PFSK-1 (cell line): ENCODE results near the gene RAPGEF5.

Experiments used
- FOXP2 ChIP-seq: optimal IDR thresholded peaks from 2 replicates; pipeline ENCODE3; 2011; ENCODE audit warnings: borderline replicate concordance, control low read depth, inconsistent platforms; ENCODE audit not compliant: insufficient read depth; ENCODE audit errors: extremely low read length, extremely low read depth
- POLR2AphosphoS5 ChIP-seq: IDR thresholded peaks from 2 replicates; pipeline ENCODE4 v1.6.1; 2012; ENCODE audit warnings: low read depth, mild to moderate bottlenecking, control low read depth, low read length, moderate library complexity
- REST ChIP-seq, 2 experiments: IDR thresholded peaks; 2 replicates each; pipeline versions ENCODE4 v1.6.1 to v1.8.0; 2011 to 2012; ENCODE audit warnings: low read depth in 2 of 2, low read length in 2 of 2, control low read depth in 1 of 2, inconsistent platforms in 1 of 2, mild to moderate bottlenecking in 1 of 2, moderate library complexity in 1 of 2; ENCODE audit not compliant: insufficient read depth in 1 of 2
- SIN3A ChIP-seq: IDR thresholded peaks from 2 replicates; pipeline ENCODE4 v1.6.1; 2012; ENCODE audit warnings: mild to moderate bottlenecking, low read length, moderate library complexity, borderline replicate concordance; ENCODE audit not compliant: insufficient read depth
- TAF1 ChIP-seq: IDR thresholded peaks from 2 replicates; pipeline ENCODE4 v1.6.1; 2012; ENCODE audit warnings: low read length, control low read depth, borderline replicate concordance; ENCODE audit not compliant: insufficient read depth

RAPGEF5 gene

GRCh38 chr7:22143491-22143890 lies 213.5 kb downstream of the RAPGEF5 start:
- TF ChIP-seq SIN3A (no peak), FOXP2 (no peak), POLR2AphosphoS5 (no peak), TAF1 (no peak), REST (IDR thresholded peaks at IDR 0.05; ENCODE audit: insufficient read depth in 1 of 2, low read depth in 2 of 2, low read length in 2 of 2) (no peak)

GRCh38 chr7:22142572-22142971 lies 214.4 kb downstream of the RAPGEF5 start:
- TF ChIP-seq TAF1 (no peak), REST (IDR thresholded peaks at IDR 0.05; ENCODE audit: insufficient read depth in 1 of 2, low read depth in 2 of 2, low read length in 2 of 2) (no peak)

GRCh38 chr7:22141355-22141754 lies 215.6 kb downstream of the RAPGEF5 start:
- no peak for TF ChIP-seq TAF1
- TF ChIP-seq POLR2AphosphoS5 = no peak
- TF ChIP-seq FOXP2 = no peak
- no peak for TF ChIP-seq SIN3A
- no peak for TF ChIP-seq REST (IDR thresholded peaks at IDR 0.05; ENCODE audit: insufficient read depth in 1 of 2, low read depth in 2 of 2, low read length in 2 of 2)

- TF ChIP-seq FOXP2 (no peak), POLR2AphosphoS5 (no peak), TAF1 (no peak), SIN3A (no peak), REST (IDR thresholded peaks at IDR 0.05; ENCODE audit: insufficient read depth in 1 of 2, low read depth in 2 of 2, low read length in 2 of 2) (no peak)
Measured at GRCh38 chr7:22140578-22140977, 216.4 kb downstream of the RAPGEF5 start.

- TF ChIP-seq TAF1 (no peak), POLR2AphosphoS5 (no peak), REST (IDR thresholded peaks at IDR 0.05; ENCODE audit: insufficient read depth in 1 of 2, low read depth in 2 of 2, low read length in 2 of 2) (no peak), SIN3A (no peak), FOXP2 (no peak)
Measured at GRCh38 chr7:22138886-22139285, 218.1 kb downstream of the RAPGEF5 start.
